HepG2 (cell line): Measurements from ENCODE around the gene EMC10. TPM values are rescaled to one million over a fixed set of nuclear protein-coding genes. Genes with fewer than 3 reads are reported as not detected.

Source experiments
- ATRX ChIP-seq: sonication (generic); formaldehyde crosslinking; IDR thresholded peaks from 2 replicates; pipeline ENCODE4 v1.4.0; 2020; ENCODE audit warnings: missing genetic modification reagents, borderline replicate concordance
- CEBPG ChIP-seq: IDR thresholded peaks from 2 replicates; pipeline ENCODE4 v1.6.1; 2016
- FOXJ3 ChIP-seq: sonication (generic); formaldehyde crosslinking; IDR thresholded peaks from 2 replicates; pipeline ENCODE4 v1.4.0; 2020; ENCODE audit warnings: missing genetic modification reagents, mild to moderate bottlenecking, borderline replicate concordance
- FOXP1 ChIP-seq, 2 experiments: fragments of 450-650 bp in 1 of 2; IDR thresholded peaks; 2 replicates each; pipeline ENCODE4 v1.6.1; 2017 to 2018; ENCODE audit warnings: antibody characterized with exemption in 1 of 2
- GTF3A ChIP-seq: sonication (generic); formaldehyde crosslinking; conservative IDR thresholded peaks from 2 replicates; pipeline ENCODE4 v1.4.0; 2020; ENCODE audit warnings: mild to moderate bottlenecking, missing genetic modification reagents
- HIVEP1 ChIP-seq: sonication (generic); formaldehyde crosslinking; IDR thresholded peaks from 2 replicates; pipeline ENCODE4 v1.4.0; 2020; ENCODE audit warnings: mild to moderate bottlenecking, missing genetic modification reagents
- KLF11 ChIP-seq: IDR thresholded peaks from 2 replicates; pipeline ENCODE4 v1.6.1; 2016; ENCODE audit warnings: missing compliant biosample characterization
- MATR3 ChIP-seq: sonication (generic); formaldehyde crosslinking; IDR thresholded peaks from 2 replicates; pipeline ENCODE4 v1.4.0; 2020; ENCODE audit warnings: missing genetic modification reagents
- RBAK ChIP-seq: sonication (generic); formaldehyde crosslinking; IDR thresholded peaks from 2 replicates; pipeline ENCODE4 v1.5.1; 2020; ENCODE audit warnings: mild to moderate bottlenecking, missing genetic modification reagents
- REL ChIP-seq: sonication (generic); formaldehyde crosslinking; conservative IDR thresholded peaks from 2 replicates; pipeline ENCODE4 v1.8.0; 2022; ENCODE audit warnings: mild to moderate bottlenecking, missing genetic modification reagents, moderate library complexity
- STAG1 ChIP-seq: sonication (generic); formaldehyde crosslinking; IDR thresholded peaks from 2 replicates; pipeline ENCODE4 v1.4.0; 2020; ENCODE audit warnings: missing genetic modification reagents
- THAP11 ChIP-seq: IDR thresholded peaks from 2 replicates; pipeline ENCODE4 v1.6.1; 2016; ENCODE audit warnings: missing biosample characterization, missing genetic modification reagents
- ZIK1 ChIP-seq: sonication (generic); formaldehyde crosslinking; IDR thresholded peaks from 2 replicates; pipeline ENCODE4 v1.5.0; 2020; ENCODE audit warnings: mild to moderate bottlenecking, low read depth, missing genetic modification reagents, borderline replicate concordance
- ZMAT3 ChIP-seq: sonication (generic); formaldehyde crosslinking; conservative IDR thresholded peaks from 2 replicates; pipeline ENCODE4 v1.7.0; 2021; ENCODE audit warnings: missing genetic modification reagents
- ZNF484 ChIP-seq: sonication (generic); formaldehyde crosslinking; IDR thresholded peaks from 2 replicates; pipeline ENCODE4 v1.5.1; 2020; ENCODE audit warnings: mild to moderate bottlenecking, low read depth, missing genetic modification reagents, borderline replicate concordance
- ZNF552 ChIP-seq: sonication (generic); formaldehyde crosslinking; IDR thresholded peaks from 2 replicates; pipeline ENCODE4 v1.9.0; 2022; ENCODE audit warnings: missing genetic modification reagents, mild to moderate bottlenecking, borderline replicate concordance
- ZNF724P ChIP-seq: sonication (generic); formaldehyde crosslinking; IDR thresholded peaks from 2 replicates; pipeline ENCODE4 v1.8.0; 2022; ENCODE audit warnings: missing genetic modification reagents, borderline replicate concordance
- ZNF792 ChIP-seq: IDR thresholded peaks from 2 replicates; pipeline ENCODE4 v1.6.1; 2016
- ZSCAN25 ChIP-seq: sonication (generic); formaldehyde crosslinking; IDR thresholded peaks from 2 replicates; pipeline ENCODE4 v1.8.0; 2022; ENCODE audit warnings: mild to moderate bottlenecking, missing genetic modification reagents
- polyA plus RNA-seq, 8 experiments: library from polyadenylated mRNA; depleted of rRNA in 3 of 8; stranded (reverse) in 7 of 8; unstranded in 1 of 8; fragments of >200 nt; fragmentation: Illumina TruSeq in 4 of 8; extraction: Trizol in 4 of 8; gene quantifications; 2 replicates each; pipeline versions ENCODE4 v1.2.1 to v1.2.3, GENCODE V29; 2011 to 2016; ENCODE audit warnings: low read depth in 4 of 8, missing spikeins in 1 of 8, mixed read lengths in 1 of 8; ENCODE audit not compliant: insufficient read depth in 1 of 8
- total RNA-seq, 5 experiments: library from RNA; depleted of rRNA; stranded (reverse); fragments of >200 nt; fragmentation: Illumina TruSeq; extraction: Trizol; gene quantifications; 2 replicates each; pipeline ENCODE4 v1.2.3, GENCODE V29; 2016; ENCODE audit warnings: low read depth in 1 of 5
- TF ChIP-seq, protein P1 (sequence below): sonication (generic); formaldehyde crosslinking; IDR thresholded peaks from 2 replicates; pipeline ENCODE4 v1.5.1; 2020; ENCODE audit warnings: missing genetic modification reagents, mild to moderate bottlenecking, borderline replicate concordance
- TF ChIP-seq, protein P2 (sequence below): IDR thresholded peaks from 2 replicates; pipeline ENCODE4 v1.6.1; 2018; ENCODE audit warnings: missing genetic modification reagents, mild to moderate bottlenecking, missing compliant biosample characterization
- TF ChIP-seq, protein P3 (sequence below): sonication (generic); formaldehyde crosslinking; IDR thresholded peaks from 2 replicates; pipeline ENCODE4 v1.4.0; 2020; ENCODE audit warnings: mild to moderate bottlenecking, missing genetic modification reagents

EMC10 gene
- total and polyA plus RNA-seq, 2 of the 13 experiments (the other 11 are each of a cell fraction or from before 2014, with no cell fraction given) = not detected

DNA sequence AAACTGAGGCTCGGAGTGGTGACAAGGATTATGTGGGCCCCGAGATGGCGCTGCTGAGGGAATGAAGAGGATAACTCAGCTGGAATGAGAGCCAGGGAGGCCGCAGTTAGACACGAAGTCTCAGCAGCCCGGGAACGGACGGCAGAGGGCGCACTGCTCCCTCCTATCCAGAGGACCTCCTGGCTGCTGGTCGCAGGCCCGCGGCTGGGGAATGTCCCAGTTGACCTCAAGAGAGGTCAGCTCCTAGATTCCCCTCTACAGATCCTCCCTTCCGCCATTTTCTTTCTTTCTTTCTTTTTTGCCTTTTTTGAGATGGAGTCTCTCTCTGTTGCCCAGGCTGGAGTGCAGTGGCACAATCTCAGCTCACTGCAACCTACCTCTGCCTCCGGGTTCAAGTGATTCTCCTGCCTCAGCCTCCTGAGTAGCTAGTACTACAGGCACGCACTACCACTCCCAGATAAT, 61.5 kb downstream of the EMC10 start (continued):
- no peak for TF ChIP-seq ZNF484 (CRISPR knock-in tag)
- TF ChIP-seq ZNF792 (CRISPR knock-in tag) = no peak
- TF ChIP-seq, protein P1, sequence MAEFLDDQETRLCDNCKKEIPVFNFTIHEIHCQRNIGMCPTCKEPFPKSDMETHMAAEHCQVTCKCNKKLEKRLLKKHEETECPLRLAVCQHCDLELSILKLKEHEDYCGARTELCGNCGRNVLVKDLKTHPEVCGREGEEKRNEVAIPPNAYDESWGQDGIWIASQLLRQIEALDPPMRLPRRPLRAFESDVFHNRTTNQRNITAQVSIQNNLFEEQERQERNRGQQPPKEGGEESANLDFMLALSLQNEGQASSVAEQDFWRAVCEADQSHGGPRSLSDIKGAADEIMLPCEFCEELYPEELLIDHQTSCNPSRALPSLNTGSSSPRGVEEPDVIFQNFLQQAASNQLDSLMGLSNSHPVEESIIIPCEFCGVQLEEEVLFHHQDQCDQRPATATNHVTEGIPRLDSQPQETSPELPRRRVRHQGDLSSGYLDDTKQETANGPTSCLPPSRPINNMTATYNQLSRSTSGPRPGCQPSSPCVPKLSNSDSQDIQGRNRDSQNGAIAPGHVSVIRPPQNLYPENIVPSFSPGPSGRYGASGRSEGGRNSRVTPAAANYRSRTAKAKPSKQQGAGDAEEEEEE (CRISPR knock-in tag) = no peak
- TF ChIP-seq CEBPG = no peak
- peak; percentile 29; the same call in 1 of the 2 replicates for TF ChIP-seq THAP11 (CRISPR knock-in tag)
- TF ChIP-seq FOXJ3 (CRISPR knock-in tag) = no peak
- TF ChIP-seq KLF11 (CRISPR knock-in tag) = no peak
- TF ChIP-seq ZNF552 (CRISPR knock-in tag) = no peak
- no peak for TF ChIP-seq RBAK (CRISPR knock-in tag)
- no peak for TF ChIP-seq ZIK1
- TF ChIP-seq FOXP1 (IDR thresholded peaks at IDR 0.05) = no peak
- no peak for TF ChIP-seq FOXP1 (CRISPR knock-in tag; IDR thresholded peaks at IDR 0.05)
- TF ChIP-seq STAG1 = peak; percentile 68
- TF ChIP-seq HIVEP1 (CRISPR knock-in tag) = no peak
- TF ChIP-seq ZMAT3 = no peak
- TF ChIP-seq GTF3A = no peak
- TF ChIP-seq, protein P2, sequence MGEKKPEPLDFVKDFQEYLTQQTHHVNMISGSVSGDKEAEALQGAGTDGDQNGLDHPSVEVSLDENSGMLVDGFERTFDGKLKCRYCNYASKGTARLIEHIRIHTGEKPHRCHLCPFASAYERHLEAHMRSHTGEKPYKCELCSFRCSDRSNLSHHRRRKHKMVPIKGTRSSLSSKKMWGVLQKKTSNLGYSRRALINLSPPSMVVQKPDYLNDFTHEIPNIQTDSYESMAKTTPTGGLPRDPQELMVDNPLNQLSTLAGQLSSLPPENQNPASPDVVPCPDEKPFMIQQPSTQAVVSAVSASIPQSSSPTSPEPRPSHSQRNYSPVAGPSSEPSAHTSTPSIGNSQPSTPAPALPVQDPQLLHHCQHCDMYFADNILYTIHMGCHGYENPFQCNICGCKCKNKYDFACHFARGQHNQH (CRISPR knock-in tag) = 0 out of 2 replicates have a peak, but pooled peaks have one; percentile 29
- TF ChIP-seq, protein P3, sequence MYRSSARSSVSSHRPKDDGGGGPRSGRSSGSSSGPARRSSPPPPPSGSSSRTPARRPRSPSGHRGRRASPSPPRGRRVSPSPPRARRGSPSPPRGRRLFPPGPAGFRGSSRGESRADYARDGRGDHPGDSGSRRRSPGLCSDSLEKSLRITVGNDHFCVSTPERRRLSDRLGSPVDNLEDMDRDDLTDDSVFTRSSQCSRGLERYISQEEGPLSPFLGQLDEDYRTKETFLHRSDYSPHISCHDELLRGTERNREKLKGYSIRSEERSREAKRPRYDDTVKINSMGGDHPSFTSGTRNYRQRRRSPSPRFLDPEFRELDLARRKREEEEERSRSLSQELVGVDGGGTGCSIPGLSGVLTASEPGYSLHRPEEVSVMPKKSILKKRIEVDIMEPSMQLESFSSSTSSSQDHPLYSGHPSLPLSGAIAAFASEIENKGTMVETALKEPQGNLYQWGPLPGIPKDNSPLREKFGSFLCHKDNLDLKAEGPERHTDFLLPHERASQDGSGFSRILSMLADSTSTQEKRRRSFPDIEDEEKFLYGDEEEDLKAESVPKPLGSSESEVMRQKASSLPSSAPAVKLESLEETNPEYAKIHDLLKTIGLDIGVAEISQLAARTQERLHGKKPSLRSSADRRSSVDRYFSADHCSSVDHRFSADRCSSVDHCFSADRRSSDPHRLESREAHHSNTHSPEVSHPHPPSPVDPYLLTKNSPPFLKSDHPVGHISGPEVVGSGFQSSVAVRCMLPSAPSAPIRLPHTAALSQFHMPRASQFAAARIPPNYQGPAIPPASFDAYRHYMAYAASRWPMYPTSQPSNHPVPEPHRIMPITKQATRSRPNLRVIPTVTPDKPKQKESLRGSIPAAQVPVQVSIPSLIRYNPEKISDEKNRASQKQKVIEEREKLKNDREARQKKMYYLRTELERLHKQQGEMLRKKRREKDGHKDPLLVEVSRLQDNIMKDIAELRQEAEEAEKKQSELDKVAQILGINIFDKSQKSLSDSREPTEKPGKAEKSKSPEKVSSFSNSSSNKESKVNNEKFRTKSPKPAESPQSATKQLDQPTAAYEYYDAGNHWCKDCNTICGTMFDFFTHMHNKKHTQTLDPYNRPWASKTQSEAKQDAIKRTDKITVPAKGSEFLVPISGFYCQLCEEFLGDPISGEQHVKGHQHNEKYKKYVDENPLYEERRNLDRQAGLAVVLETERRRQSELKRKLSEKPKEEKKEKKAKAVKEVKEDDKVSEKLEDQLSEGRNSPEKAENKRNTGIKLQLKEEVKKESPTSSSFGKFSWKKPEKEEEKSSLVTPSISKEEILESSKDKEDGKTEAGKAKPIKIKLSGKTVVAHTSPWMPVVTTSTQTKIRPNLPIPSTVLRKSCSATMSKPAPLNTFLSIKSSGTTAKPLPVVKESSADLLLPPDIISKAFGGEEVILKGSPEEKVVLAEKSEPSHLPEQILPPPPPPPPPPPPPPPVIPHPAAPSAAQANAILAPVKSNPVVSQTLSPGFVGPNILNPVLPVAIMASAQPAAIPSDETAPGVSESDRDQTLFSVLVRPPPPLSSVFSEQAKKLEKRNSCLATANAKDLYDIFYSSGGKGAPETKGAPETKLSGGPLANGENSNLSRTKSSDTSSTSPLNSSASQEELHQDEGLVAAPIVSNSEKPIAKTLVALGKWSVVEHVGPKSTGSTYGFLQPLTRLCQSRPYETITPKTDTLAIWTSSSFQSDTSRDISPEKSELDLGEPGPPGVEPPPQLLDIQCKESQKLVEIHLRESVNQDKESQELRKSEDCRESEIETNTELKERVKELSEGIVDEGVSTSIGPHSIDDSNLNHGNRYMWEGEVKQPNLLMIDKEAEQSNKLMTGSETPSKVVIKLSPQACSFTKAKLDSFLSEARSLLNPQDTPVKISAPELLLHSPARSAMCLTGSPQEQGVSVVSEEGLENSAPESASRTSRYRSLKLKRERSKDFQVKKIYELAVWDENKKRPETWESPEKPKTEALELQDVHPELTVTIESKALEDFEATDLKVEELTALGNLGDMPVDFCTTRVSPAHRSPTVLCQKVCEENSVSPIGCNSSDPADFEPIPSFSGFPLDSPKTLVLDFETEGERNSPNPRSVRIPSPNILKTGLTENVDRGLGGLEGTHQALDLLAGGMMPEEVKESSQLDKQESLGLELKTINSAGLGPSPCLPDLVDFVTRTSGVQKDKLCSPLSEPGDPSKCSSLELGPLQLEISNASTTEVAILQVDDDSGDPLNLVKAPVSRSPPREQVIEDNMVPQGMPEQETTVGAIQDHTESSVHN (CRISPR knock-in tag) = no peak
- TF ChIP-seq ATRX (CRISPR knock-in tag) = no peak
- TF ChIP-seq MATR3 (CRISPR knock-in tag) = no peak
- TF ChIP-seq ZSCAN25 = no peak
- no peak for TF ChIP-seq REL (CRISPR knock-in tag)
- no peak for TF ChIP-seq ZNF724P (CRISPR knock-in tag)
